ENCODE results near the gene FRRS1L.

DNA sequence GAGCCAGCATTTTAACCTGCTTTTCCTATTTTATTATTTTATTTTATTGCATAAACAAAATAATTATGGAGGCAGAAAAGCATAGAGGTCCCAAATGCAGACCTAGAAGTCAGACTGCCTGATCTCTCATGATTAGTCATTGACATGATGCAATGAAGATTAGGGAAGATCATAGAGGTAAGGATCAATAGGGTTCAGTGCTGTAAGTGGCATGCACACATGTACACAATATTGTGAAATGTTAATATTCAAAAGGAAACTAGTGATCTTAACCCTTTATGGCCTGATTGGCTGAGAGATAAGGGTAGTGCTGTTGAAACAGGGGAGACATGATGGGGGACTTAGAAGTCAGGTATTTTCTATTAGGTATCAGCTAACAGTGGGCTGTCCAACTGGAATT, 1.1 kb upstream of the FRRS1L start:
- TF ChIP-seq, protein P1, sequence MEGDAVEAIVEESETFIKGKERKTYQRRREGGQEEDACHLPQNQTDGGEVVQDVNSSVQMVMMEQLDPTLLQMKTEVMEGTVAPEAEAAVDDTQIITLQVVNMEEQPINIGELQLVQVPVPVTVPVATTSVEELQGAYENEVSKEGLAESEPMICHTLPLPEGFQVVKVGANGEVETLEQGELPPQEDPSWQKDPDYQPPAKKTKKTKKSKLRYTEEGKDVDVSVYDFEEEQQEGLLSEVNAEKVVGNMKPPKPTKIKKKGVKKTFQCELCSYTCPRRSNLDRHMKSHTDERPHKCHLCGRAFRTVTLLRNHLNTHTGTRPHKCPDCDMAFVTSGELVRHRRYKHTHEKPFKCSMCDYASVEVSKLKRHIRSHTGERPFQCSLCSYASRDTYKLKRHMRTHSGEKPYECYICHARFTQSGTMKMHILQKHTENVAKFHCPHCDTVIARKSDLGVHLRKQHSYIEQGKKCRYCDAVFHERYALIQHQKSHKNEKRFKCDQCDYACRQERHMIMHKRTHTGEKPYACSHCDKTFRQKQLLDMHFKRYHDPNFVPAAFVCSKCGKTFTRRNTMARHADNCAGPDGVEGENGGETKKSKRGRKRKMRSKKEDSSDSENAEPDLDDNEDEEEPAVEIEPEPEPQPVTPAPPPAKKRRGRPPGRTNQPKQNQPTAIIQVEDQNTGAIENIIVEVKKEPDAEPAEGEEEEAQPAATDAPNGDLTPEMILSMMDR (conservative IDR thresholded peaks at IDR 0.05): no peak
- TF ChIP-seq EZH2 (IDR thresholded peaks at IDR 0.05; ENCODE audit: low read depth): no peak

Measured in PC-9 (cell line).